SK-N-SH treated with all-trans-retinoic acid at 6 μM for 48 hours (cell line): Measurements from ENCODE around the gene PTPMT1.

Source experiments
- ATAC-seq: fragments of 200-7000 bp; cut with Tn5 transposase; 3 replicates; pipeline ENCODE4 v1.9.1; 2020; ENCODE audit warnings: mild to moderate bottlenecking, moderate library complexity
- CSDC2 ChIP-seq: fragments of 250-450 bp; sonication (Bioruptor Pico); IDR thresholded peaks from 2 replicates; pipeline ENCODE4 v1.5.0; 2020; ENCODE audit warnings: mild to moderate bottlenecking, moderate library complexity
- ESRRG ChIP-seq: fragments of 250-450 bp; sonication (Bioruptor Pico); IDR thresholded peaks from 2 replicates; pipeline ENCODE4 v1.6.1; 2021; ENCODE audit warnings: mild to moderate bottlenecking
- GLIS3 ChIP-seq: fragments of 250-450 bp; sonication (Bioruptor Pico); IDR thresholded peaks from 2 replicates; pipeline ENCODE4 v1.5.0; 2020; ENCODE audit warnings: mild to moderate bottlenecking, moderate library complexity
- OSR1 ChIP-seq: fragments of 250-450 bp; sonication (Bioruptor Pico); IDR thresholded peaks from 2 replicates; pipeline ENCODE4 v1.8.0; 2022; ENCODE audit warnings: moderate library complexity, mild to moderate bottlenecking, inconsistent platforms
- PATZ1 ChIP-seq: fragments of 250-450 bp; sonication (Bioruptor Pico); IDR thresholded peaks from 2 replicates; pipeline ENCODE4 v1.8.0; 2020; ENCODE audit warnings: mild to moderate bottlenecking, moderate library complexity, borderline replicate concordance
- RARB ChIP-seq: fragments of 250-450 bp; sonication (Bioruptor Pico); IDR thresholded peaks from 2 replicates; pipeline ENCODE4 v1.8.0; 2021; ENCODE audit warnings: mild to moderate bottlenecking, moderate library complexity
- SNAI2 ChIP-seq: fragments of 250-450 bp; sonication (Bioruptor Pico); IDR thresholded peaks from 2 replicates; pipeline ENCODE4 v1.5.0; 2020; ENCODE audit warnings: mild to moderate bottlenecking, moderate library complexity
- TCF4 ChIP-seq: fragments of 250-450 bp; sonication (Bioruptor Pico); IDR thresholded peaks from 2 replicates; pipeline ENCODE4 v1.8.0; 2021; ENCODE audit warnings: mild to moderate bottlenecking, moderate library complexity, borderline replicate concordance
- TOX ChIP-seq: fragments of 250-450 bp; sonication (Bioruptor Pico); IDR thresholded peaks from 2 replicates; pipeline ENCODE4 v1.8.0; 2021; ENCODE audit warnings: mild to moderate bottlenecking, moderate library complexity, borderline replicate concordance
- ZC3H10 ChIP-seq: fragments of 250-450 bp; sonication (Bioruptor Pico); IDR thresholded peaks from 2 replicates; pipeline ENCODE4 v1.5.1; 2021; ENCODE audit warnings: mild to moderate bottlenecking, moderate library complexity
- ZFP3 ChIP-seq: fragments of 250-450 bp; sonication (Bioruptor Pico); IDR thresholded peaks from 2 replicates; pipeline ENCODE4 v1.5.0; 2020; ENCODE audit warnings: mild to moderate bottlenecking, moderate library complexity
- ZFP30 ChIP-seq: fragments of 450-650 bp; formaldehyde crosslinking; IDR thresholded peaks from 2 replicates; pipeline ENCODE4 v1.5.0; 2022; ENCODE audit warnings: mild to moderate bottlenecking, moderate library complexity
- ZNF565 ChIP-seq: fragments of 450-650 bp; formaldehyde crosslinking; conservative IDR thresholded peaks from 2 replicates; pipeline ENCODE4 v1.5.0; 2020; ENCODE audit warnings: low read depth, mild to moderate bottlenecking, moderate library complexity
- ZNF8 ChIP-seq: fragments of 450-650 bp; formaldehyde crosslinking; IDR thresholded peaks from 2 replicates; pipeline ENCODE4 v1.5.0; 2020; ENCODE audit warnings: mild to moderate bottlenecking, moderate library complexity
- TF ChIP-seq, protein P1 (sequence below): fragments of 250-450 bp; sonication (Bioruptor Pico); IDR thresholded peaks from 2 replicates; pipeline ENCODE4 v1.5.0; 2020; ENCODE audit warnings: mild to moderate bottlenecking, moderate library complexity
- TF ChIP-seq, protein P2 (sequence below): fragments of 250-450 bp; sonication (Bioruptor Pico); IDR thresholded peaks from 2 replicates; pipeline ENCODE4 v1.5.1; 2020; ENCODE audit warnings: low read depth, mild to moderate bottlenecking, moderate library complexity
- TF ChIP-seq, protein P3 (sequence below): fragments of 250-450 bp; sonication (Bioruptor Pico); IDR thresholded peaks from 2 replicates; pipeline ENCODE4 v1.8.0; 2021; ENCODE audit warnings: low read depth, mild to moderate bottlenecking, moderate library complexity, borderline replicate concordance
- TF ChIP-seq, protein P4 (sequence below): fragments of 250-450 bp; sonication (Bioruptor Pico); IDR thresholded peaks from 2 replicates; pipeline ENCODE4 v1.5.1; 2021; ENCODE audit warnings: mild to moderate bottlenecking, moderate library complexity

PTPMT1 gene

DNA sequence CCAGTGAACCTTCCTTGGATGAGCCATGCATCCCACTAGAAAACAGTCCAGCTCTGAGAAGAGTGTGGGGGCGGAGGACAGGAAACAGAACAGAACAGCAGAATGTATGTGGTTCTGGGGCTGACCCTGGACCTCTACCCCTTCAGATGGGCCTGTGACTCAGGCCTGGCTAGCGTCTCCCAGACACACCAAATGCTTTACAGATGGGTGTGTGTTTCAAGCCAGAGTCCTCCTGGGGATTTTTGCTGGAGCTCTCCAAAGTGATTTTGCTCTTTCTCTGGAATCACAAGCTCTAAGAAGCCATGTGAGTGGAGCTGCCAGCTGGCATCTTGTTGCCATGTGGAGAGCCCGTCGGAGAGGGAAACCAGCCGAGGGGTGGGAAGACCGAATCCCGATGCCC, 42.0 kb downstream of the PTPMT1 start (continued):
- TF ChIP-seq, protein P1, sequence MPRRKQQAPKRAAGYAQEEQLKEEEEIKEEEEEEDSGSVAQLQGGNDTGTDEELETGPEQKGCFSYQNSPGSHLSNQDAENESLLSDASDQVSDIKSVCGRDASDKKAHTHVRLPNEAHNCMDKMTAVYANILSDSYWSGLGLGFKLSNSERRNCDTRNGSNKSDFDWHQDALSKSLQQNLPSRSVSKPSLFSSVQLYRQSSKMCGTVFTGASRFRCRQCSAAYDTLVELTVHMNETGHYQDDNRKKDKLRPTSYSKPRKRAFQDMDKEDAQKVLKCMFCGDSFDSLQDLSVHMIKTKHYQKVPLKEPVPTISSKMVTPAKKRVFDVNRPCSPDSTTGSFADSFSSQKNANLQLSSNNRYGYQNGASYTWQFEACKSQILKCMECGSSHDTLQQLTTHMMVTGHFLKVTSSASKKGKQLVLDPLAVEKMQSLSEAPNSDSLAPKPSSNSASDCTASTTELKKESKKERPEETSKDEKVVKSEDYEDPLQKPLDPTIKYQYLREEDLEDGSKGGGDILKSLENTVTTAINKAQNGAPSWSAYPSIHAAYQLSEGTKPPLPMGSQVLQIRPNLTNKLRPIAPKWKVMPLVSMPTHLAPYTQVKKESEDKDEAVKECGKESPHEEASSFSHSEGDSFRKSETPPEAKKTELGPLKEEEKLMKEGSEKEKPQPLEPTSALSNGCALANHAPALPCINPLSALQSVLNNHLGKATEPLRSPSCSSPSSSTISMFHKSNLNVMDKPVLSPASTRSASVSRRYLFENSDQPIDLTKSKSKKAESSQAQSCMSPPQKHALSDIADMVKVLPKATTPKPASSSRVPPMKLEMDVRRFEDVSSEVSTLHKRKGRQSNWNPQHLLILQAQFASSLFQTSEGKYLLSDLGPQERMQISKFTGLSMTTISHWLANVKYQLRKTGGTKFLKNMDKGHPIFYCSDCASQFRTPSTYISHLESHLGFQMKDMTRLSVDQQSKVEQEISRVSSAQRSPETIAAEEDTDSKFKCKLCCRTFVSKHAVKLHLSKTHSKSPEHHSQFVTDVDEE (CRISPR knock-in tag), result no peak
- TF ChIP-seq, protein P2, sequence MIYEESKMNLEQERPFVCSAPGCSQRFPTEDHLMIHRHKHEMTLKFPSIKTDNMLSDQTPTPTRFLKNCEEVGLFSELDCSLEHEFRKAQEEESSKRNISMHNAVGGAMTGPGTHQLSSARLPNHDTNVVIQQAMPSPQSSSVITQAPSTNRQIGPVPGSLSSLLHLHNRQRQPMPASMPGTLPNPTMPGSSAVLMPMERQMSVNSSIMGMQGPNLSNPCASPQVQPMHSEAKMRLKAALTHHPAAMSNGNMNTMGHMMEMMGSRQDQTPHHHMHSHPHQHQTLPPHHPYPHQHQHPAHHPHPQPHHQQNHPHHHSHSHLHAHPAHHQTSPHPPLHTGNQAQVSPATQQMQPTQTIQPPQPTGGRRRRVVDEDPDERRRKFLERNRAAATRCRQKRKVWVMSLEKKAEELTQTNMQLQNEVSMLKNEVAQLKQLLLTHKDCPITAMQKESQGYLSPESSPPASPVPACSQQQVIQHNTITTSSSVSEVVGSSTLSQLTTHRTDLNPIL (CRISPR knock-in tag), result no peak
- TF ChIP-seq ZC3H10 (CRISPR knock-in tag) (no peak), SNAI2 (no peak)
- TF ChIP-seq, protein P3, sequence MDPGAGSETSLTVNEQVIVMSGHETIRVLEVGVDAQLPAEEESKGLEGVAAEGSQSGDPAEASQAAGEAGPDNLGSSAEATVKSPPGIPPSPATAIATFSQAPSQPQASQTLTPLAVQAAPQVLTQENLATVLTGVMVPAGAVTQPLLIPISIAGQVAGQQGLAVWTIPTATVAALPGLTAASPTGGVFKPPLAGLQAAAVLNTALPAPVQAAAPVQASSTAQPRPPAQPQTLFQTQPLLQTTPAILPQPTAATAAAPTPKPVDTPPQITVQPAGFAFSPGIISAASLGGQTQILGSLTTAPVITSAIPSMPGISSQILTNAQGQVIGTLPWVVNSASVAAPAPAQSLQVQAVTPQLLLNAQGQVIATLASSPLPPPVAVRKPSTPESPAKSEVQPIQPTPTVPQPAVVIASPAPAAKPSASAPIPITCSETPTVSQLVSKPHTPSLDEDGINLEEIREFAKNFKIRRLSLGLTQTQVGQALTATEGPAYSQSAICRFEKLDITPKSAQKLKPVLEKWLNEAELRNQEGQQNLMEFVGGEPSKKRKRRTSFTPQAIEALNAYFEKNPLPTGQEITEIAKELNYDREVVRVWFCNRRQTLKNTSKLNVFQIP, result no peak

DNA sequence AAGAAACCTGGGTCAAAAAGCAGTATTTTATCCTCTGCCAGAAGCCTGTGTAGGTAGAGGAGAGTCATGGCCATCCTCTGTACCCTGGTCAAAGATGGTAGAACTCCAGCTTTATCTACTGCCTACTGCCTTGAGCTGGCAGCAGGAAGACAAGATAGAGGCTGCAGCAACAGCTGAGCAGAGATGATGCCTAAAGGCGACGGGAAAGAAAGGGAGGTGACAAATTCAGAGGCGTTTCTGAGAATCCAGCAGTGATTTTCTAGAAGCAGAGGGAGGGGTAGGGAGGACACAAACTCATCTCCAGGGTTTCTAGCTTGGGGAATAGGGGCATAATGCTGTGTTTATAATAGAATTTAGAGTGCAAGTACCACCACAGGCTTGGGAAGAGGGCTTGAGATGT, 44.3 kb downstream of the PTPMT1 start:
- TF ChIP-seq, protein P2 (CRISPR knock-in tag), result no peak
- TF ChIP-seq, protein P1 (CRISPR knock-in tag), result no peak
- TF ChIP-seq OSR1 (CRISPR knock-in tag), result no peak
- no peak for TF ChIP-seq ZFP30 (CRISPR knock-in tag)
- TF ChIP-seq RARB (CRISPR knock-in tag), result no peak
- TF ChIP-seq ZC3H10 (CRISPR knock-in tag), result no peak
- TF ChIP-seq, protein P4, sequence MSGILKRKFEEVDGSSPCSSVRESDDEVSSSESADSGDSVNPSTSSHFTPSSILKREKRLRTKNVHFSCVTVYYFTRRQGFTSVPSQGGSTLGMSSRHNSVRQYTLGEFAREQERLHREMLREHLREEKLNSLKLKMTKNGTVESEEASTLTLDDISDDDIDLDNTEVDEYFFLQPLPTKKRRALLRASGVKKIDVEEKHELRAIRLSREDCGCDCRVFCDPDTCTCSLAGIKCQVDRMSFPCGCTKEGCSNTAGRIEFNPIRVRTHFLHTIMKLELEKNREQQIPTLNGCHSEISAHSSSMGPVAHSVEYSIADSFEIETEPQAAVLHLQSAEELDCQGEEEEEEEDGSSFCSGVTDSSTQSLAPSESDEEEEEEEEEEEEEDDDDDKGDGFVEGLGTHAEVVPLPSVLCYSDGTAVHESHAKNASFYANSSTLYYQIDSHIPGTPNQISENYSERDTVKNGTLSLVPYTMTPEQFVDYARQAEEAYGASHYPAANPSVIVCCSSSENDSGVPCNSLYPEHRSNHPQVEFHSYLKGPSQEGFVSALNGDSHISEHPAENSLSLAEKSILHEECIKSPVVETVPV (CRISPR knock-in tag), result no peak
- TF ChIP-seq TCF4 (CRISPR knock-in tag), result no peak
- no peak for TF ChIP-seq ZNF565 (CRISPR knock-in tag)
- no peak for TF ChIP-seq CSDC2 (CRISPR knock-in tag)
- no peak for TF ChIP-seq ZNF8 (CRISPR knock-in tag)
- TF ChIP-seq SNAI2, result no peak
- TF ChIP-seq PATZ1 (CRISPR knock-in tag), result no peak
- no peak for TF ChIP-seq ZFP3 (CRISPR knock-in tag)
- ATAC-seq, result no peak

- ATAC-seq, result no peak
- TF ChIP-seq CSDC2 (CRISPR knock-in tag) (no peak), ESRRG (no peak), TOX (no peak), GLIS3 (CRISPR knock-in tag) (no peak)
- TF ChIP-seq, protein P4 (CRISPR knock-in tag), result no peak
- TF ChIP-seq, all 23 proteins: peak for 0
Measured at GRCh38 chr11:47611348-47611794, 46.0 kb downstream of the PTPMT1 start.
